Superior temporal gyrus (tissue), 1 donor: Measurements from ENCODE around the gene TMEM40.
"Not testable (repeated sequence)": the region's sequence is repeated elsewhere in the genome, so short reads cannot be mapped to it uniquely, and the experiment has no call there.

ENCODE experiments used
- DNase-seq: peaks from one replicate; pipeline ENCODE4 v3.0.0-alpha.2; 2016; ENCODE audit errors: extremely low spot score

Gene TMEM40

DNA sequence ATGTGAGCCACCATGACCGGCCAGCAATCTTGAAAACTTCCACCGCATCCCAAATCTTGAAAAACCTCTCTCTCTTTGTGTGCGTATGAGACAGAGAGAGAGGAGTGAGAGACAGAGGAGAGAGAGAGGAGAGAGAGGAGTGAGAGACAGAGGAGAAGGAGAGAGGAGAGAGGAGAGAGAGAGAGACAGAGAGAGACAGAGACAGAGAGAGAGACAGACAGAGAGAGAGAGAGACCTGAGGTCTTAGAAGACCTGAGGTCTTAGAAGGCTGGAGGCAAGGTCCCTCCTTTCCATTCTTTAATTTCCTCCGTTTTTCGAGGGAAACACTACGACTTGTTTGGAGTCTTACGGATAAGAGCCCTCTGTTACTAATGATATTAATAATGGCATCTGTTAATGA, 39.5 kb downstream of the TMEM40 start:
- DNase-seq: no peak

GRCh38 chr3:12716605-12717151, 42.4 kb downstream of the TMEM40 start:
- no peak for DNase-seq

DNA sequence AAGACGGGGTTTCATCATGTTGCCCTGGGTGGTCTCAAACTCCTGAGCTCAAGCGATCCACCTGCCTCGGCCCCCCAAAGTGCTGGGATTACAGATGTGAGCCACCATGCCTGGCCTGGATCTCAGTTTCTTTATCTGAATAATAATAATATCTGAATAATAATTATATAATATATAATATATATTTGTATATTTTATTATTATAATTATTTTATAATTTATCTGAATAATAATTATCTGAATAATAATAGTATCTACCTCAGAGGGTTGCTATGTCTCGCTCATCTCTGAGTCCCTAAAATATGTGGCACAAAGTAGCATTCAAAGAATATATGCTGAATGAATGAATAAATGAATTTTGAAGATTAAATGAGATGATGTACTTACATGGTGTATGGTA, 44.8 kb downstream of the TMEM40 start:
- no peak for DNase-seq

DNA sequence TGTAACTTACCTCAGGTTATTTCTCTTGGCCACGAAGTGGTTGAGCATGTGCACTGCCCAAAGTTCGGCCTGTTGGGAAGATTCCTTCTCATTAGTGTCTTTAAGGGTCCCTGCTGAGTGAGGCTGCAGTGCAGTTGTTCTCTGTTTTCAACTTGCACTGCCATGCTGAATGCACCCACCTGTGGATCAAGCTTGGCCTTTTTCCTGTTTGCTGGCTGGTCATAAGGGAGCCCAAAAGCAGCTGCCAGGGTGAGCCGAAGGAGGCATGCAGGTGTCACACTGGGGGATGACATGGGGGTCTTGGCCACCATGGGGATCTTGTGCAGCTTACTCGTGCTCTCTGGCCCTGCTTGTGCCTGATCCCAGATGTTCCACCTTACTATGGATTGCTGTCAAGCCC, 49.0 kb downstream of the TMEM40 start:
- DNase-seq: no peak

DNA sequence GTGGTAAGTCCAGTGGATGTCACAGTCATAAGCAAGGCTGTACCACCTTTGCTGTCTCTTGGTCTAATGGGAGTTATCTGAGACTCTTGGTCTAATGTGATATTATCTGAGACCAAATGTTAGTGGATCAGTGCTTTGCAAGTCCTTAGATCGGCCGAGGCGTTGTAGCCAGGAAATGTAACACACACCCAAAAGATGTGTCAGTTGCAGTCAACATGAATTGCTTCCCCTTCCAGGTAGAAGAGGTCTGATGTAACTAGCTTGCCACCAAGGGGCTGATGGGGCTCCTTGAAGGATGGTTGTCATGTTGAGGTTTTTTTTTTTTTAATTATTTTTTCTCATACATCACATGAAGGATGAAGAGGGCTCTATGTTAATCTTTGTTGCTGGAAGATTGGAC, 49.7 kb downstream of the TMEM40 start:
- no peak for DNase-seq

GRCh38 chr3:12708584-12709192, 50.4 kb downstream of the TMEM40 start:
- no peak for DNase-seq

- DNase-seq: no peak
Measured at GRCh38 chr3:12707449-12707848, 51.6 kb downstream of the TMEM40 start.

DNA sequence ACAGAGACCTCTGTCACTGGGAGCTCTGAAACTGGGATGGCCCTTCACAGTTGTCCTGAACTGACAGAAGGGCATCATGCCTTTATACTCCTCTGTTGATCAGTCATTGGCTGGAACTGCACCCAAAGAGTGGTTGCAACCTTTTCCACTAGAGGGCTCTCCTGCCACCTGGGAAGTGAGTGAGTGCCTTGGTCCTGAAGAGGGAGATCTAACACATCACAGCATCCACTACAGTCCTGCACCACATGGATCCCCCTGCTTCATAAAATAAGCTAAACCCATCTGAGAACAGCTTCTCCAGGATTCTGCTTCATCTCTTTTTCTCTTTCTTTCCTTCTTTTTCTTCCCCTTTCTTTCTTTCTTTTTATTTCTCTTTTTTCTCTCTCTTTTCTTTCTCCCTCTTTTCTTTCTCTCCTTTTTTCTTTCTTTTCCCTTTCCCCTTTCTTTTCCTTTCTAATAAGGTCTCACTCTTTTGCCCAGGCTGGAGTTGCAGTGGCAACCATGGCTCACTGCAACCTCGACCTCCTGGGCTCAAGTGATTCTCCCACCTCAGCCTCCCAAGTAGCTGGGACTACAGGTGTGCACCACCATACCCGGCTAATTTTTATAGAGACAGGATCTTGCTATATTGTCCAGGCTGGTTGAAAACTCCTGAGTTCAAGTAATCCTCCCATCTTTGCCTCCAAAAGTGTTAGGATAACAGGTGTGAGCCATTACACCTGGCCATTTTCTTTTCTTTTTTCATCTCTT, 52.4 kb downstream of the TMEM40 start:
- peak; percentile 36 for DNase-seq

DNA sequence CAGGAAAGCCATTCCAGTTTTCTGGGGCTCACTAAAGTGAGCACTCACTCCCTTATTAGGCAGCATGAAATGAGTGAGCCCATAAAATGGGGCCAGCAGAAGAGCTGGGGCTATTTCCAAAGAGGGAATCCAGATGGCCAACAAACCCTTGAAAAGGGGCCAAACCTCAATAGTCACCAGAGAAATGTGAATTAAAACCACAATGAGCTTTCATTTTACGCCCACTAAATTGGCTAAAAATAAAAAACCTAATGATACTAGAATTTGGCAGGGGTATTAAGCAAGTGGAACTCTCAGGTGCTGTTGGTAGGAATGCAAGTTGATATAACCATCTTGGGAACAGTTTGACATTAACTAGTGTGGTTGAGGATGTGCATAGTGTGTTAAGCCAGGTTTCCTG, 53.1 kb downstream of the TMEM40 start:
- no peak for DNase-seq

- DNase-seq: no peak
Measured at GRCh38 chr3:12705374-12705926, 53.6 kb downstream of the TMEM40 start.

GRCh38 chr3:12702501-12702900, 56.6 kb downstream of the TMEM40 start:
- DNase-seq: no peak

DNA sequence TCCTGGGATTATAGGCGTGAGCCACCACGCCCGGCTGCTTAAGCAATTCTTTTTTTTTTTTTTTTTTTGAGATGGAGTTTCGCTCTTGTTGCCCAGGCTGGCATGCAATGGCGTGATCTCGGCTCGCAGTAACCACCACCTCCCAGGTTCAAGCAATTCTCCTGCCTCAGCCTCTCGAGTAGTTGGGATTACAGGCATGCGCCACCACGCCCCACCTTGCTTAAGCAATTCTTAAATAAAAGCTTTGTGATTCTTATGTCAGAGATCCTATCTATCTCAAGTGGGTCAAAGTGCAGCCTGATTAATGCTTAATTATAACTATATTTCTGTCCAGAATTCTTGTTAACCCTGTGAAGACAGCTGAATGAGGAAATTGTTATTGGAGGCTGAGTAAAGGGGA, 57.5 kb downstream of the TMEM40 start:
- not testable (repeated sequence) for DNase-seq

- DNase-seq: no peak
Measured at GRCh38 chr3:12700800-12701199, 58.3 kb downstream of the TMEM40 start.

DNA sequence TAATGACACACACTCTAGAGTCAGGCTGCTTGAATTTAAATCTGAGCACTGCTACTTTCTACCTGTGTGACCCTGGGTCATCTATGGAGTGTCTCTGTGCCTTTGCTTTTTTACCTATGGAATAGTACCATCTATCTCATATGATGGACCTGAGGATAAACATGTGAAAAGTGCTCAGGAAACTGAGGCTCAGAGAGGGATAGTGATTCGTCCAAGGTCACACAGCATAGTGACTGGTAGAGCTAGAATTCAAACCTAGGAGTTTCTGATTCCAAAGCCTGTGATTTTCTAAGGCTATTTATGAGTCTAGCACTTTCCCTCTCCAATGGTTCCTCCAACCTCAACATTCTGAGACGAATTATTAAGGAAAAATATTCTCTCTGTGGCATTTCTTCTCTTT, 63.1 kb downstream of the TMEM40 start:
- DNase-seq: no peak

- DNase-seq: no peak
Measured at GRCh38 chr3:12695112-12695511, 63.9 kb downstream of the TMEM40 start.

GRCh38 chr3:12692444-12692843, 66.6 kb downstream of the TMEM40 start:
- no peak for DNase-seq

DNA sequence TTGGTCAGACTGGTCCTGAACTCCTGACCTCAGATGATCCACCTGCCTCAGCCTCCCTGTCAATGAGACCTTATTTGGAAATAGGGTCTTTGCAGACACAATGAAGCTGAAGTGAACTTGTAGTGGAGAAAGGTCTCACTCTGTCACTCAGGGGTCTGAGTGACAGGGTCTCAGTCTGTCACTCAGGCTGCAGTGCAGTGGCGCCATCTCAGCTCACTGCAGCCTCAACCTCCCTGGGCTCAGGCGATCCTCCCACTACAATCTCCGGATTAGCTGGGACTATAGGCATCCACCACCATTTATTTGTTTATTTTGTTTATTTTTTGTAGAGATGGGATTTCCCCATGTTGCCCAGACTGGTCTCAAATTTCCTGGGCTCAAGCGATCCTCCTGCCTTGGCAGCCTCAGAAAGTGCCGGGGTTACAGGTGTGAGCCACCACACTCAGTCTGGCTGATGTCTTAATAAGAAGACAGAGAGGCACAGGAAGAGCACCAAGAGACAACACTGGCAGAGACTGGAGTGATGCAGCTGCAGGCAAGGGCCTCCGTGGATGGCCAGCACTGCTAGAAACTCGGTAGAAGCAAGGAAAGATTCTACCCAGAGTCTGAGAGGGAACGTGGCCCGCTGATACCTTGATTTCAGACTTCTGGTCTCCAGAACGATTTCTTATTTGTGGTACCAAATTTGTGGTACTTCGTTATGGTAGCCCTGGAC, 68.9 kb downstream of the TMEM40 start:
- no peak for DNase-seq

GRCh38 chr3:12687948-12688347, 71.1 kb downstream of the TMEM40 start:
- DNase-seq: no peak

DNA sequence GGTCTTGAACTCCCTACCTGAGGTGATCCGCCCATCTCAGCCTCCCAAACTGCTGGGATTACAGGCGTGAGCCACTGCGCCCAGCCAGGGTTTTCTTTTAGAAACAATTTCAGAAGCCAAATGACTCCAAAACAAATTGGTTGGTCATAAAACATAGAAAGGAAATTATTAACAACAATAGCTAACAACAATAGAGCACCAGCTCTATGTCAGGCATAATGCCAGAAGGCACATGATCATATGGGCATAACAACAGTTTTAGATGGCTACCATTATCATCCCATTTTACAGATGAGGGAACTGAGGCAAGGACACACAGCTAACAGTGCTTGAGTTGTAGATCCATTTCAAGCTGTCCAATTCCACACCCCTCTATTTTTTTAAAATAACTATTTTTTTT, 73.0 kb downstream of the TMEM40 start:
- DNase-seq: no peak
